ENCODE results near the gene MBD2.

MBD2 gene

DNA sequence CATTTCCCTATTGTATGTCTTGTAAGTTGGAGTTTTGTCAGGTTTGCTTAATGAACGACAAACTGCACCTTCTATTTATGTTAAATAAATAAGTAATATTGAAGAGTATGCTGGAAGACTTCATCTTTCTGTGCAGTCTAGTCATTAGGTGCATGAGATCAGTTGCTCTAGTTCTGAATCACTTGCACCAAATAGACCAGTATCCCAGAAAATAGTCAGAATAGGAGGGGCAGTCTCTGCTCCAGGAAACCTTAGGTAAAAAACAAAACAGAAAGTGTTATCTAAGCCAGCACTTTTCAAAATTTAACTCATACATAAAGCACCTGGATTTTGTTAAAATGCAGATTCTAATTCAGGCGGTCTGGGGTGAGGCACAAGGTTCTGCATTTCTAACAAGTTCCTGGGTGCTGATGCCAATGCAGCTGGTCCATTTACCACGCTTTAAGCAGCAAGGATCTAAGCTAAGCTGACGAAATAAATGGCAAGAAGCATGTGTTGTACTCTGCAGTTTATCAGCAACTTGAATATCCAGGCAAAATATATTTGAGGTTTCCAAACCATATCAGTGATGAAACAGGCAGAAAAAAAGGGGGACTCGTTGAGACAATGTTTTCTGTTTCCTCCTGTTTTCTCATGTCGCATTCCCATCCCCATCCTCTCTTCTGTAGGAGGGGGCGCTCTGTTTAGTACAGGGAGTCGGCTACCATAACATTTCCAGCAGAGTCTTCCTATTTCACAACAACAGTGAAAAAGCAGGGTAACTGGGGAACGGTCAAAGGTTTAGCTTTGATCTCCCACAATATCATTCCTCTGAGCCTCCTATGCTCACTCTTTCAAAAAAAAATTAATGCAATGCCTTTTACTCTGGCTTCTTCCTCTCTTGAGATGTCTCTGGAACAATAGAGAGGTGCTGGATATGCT, 106.4 kb downstream of the MBD2 start:
- no peak overlapping the region for H3K4me3 ChIP-seq (ENCODE audit: low read length)
- no peak for DNase-seq (ENCODE audit: low read depth)
- TF ChIP-seq, protein P1, sequence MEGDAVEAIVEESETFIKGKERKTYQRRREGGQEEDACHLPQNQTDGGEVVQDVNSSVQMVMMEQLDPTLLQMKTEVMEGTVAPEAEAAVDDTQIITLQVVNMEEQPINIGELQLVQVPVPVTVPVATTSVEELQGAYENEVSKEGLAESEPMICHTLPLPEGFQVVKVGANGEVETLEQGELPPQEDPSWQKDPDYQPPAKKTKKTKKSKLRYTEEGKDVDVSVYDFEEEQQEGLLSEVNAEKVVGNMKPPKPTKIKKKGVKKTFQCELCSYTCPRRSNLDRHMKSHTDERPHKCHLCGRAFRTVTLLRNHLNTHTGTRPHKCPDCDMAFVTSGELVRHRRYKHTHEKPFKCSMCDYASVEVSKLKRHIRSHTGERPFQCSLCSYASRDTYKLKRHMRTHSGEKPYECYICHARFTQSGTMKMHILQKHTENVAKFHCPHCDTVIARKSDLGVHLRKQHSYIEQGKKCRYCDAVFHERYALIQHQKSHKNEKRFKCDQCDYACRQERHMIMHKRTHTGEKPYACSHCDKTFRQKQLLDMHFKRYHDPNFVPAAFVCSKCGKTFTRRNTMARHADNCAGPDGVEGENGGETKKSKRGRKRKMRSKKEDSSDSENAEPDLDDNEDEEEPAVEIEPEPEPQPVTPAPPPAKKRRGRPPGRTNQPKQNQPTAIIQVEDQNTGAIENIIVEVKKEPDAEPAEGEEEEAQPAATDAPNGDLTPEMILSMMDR (IDR thresholded peaks at IDR 0.05; ENCODE audit: insufficient read depth, low read depth, low read length, missing control alignments) = no peak

DNA sequence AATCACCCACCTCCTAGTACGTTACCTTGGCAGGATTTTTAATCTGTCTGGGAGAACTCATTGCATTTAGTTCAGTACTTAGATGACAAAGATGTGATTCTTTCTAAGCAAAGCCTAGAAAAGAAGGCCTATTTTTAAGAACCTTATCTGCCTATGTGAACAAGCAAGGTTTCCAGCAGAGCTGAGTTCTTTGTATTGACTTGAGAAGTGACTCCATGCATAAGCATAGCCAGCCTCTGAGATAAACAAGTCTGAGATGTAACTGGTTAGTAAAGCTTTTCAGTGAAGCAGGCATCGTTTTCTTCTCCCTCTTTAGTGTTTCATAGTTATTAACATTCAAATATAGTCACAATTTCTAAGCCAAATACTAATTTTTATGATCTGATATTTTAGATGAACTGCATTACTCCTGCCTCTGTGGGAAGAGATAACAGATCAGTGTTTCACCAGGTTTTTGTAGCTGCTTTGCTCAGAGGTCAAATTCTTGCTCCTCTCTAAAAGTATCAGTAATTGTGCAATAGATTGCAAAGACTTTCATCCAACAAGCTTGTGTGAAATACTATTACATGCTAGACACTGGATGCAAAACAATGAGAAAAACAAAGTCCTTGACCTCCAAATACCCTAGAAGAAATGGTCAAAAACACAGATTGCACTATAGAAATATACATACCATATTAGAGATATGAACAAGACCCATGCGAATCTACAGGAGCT, 107.8 kb downstream of the MBD2 start:
- TF ChIP-seq, protein P1 (IDR thresholded peaks at IDR 0.05; ENCODE audit: insufficient read depth, low read depth, low read length, missing control alignments) = no peak
- no peak for DNase-seq (ENCODE audit: low read depth)

DNA sequence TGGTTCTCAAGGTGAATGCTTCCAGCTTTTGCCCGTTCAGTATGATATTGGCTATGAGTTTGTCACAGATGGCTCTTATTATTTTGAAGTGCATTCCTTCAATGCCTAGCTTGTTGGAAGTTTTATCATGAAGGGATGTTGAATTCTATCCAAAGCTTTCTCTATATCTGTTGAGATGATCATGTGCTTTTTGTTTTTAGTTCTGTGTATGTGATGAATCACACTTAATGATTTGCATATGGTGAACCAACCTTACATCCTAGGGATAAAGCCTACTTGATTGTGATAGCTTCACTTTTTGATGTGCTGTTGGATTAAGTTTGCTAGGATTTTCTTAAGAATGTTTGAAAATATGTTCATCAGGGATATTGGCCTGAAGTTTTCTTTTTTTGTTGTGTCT, 112.1 kb downstream of the MBD2 start:
- TF ChIP-seq, protein P1 (IDR thresholded peaks at IDR 0.05; ENCODE audit: insufficient read depth, low read depth, low read length, missing control alignments) = no peak
- no peak overlapping the region for H3K4me3 ChIP-seq (ENCODE audit: low read length)
- no peak for DNase-seq (ENCODE audit: low read depth)

More for the DNA sequence above, 107.8 kb downstream of the MBD2 start:
- no peak overlapping the region for H3K4me3 ChIP-seq (ENCODE audit: low read length)

DNA sequence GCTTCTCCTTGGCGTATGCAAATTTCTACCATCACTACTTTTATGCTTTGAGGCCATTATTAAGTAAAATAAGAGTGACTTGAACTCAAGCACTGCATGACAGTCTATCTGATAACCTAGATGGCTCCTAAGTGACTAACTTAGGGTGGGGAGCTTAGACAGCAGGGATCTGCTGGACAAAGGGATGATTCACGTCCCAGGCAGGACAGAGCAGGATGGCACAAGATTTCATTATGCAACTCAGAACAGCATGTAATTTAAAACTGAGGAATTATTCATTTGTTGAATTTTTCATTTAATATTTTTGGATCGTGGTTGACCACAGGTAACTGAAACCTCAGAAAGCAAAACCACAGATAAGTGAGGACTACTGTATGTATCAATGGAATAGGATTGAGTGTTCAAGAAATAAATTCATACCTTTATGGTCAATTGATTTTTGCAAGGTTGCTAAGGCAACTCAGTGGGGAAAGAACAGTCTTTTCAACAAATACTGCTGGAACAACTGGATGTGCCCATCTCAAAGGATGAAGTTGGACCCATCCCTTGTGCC, 115.3 kb downstream of the MBD2 start:
- TF ChIP-seq, protein P1 (IDR thresholded peaks at IDR 0.05; ENCODE audit: insufficient read depth, low read depth, low read length, missing control alignments) = no peak
- no peak overlapping the region for H3K4me3 ChIP-seq (ENCODE audit: low read length)
- DNase-seq (ENCODE audit: low read depth) = peak; percentile 94

DNA sequence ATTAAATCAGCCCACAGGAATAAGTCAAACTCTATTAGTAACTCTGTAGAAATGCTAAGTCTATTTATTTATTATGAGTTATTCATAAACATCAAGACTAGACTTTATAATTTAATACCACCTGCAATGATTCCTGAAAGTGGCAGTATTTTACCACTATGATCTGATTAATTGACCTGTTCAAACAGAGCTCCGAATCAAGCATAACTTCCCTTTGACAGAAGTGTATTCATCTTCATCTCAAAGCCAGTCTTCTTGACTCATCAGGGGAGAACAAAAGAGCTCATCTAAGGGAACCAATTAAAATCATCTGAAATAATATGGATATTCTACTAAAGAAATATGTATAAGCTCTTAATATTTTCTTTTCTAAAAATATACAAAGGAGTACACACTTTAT, 122.3 kb downstream of the MBD2 start:
- DNase-seq (ENCODE audit: low read depth) = peak; percentile 33
- no peak overlapping the region for H3K4me3 ChIP-seq (ENCODE audit: low read length)
- TF ChIP-seq, protein P1 (IDR thresholded peaks at IDR 0.05; ENCODE audit: insufficient read depth, low read depth, low read length, missing control alignments) = no peak
